Hematopoietic multipotent progenitor cell treated with erythropoietin and hydrocortisone succinate and interleukin-3 and kit ligand, for 15 days (in vitro differentiated cells): Measurements from ENCODE around the gene B4GALNT4.
"Not testable (repeated sequence)": the region's sequence is repeated elsewhere in the genome, so short reads cannot be mapped to it uniquely, and the experiment has no call there.

Experiments used
- DNase-seq: peaks from one replicate; pipeline ENCODE4 v3.0.0-alpha.2; 2015; ENCODE audit warnings: low spot score

The B4GALNT4 gene

DNA sequence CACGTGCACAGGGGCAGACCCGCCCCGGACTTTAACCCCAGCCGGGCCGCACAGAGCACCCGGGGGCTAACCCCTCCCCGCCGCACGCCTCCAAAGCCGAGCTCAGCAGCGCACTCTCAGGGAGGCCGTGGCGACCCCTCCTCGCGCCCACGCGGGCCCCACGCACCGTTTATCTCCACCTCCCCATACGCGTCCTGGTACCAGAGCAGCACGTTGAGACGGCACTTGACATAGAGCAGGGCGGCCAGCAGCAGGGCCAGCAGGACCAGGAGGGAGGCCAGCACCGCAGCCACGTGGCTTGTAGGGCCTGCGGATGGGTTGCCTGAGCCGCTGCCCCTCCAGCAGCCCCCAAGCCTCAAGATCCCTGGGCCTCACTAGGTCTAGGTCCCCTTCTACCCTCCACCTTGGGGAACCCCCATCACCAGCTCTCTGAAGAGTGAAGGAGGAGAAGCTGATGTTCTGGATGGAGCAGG, 38.4 kb downstream of the B4GALNT4 start:
- DNase-seq: no peak

- DNase-seq: no peak
Observed at GRCh38 chr11:408154-409007, 39.1 kb downstream of the B4GALNT4 start.

DNA sequence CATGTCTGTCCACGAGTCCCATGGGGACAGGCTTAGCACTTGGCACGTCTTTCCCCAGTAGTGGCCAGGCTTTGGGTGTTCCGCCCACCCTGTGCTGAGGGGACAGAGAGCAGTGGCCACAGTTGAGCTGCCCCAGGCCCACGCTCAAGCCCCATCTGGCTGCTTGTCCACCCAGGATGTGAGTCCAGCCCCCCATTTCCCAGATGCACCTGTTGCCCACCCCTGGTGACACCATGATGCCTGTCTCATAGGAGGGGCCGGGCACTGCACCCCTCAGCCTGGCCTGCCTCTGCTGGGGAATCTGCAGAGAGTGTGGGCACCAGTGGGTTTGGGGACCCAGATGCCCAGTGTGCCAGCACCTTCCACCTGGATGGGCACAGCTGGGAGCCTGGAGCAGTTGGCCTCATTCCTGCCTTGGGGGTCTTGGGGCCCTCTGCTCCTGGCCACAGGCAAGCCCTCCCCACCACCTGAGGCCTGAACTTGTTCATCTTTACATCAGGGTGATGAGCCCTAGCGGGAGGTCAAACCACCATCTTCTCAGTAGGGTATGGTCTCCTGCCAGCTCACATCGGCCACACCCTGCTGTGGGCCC, 39.8 kb downstream of the B4GALNT4 start:
- no peak for DNase-seq

GRCh38 chr11:409600-410483, 40.5 kb downstream of the B4GALNT4 start:
- DNase-seq: no peak

DNA sequence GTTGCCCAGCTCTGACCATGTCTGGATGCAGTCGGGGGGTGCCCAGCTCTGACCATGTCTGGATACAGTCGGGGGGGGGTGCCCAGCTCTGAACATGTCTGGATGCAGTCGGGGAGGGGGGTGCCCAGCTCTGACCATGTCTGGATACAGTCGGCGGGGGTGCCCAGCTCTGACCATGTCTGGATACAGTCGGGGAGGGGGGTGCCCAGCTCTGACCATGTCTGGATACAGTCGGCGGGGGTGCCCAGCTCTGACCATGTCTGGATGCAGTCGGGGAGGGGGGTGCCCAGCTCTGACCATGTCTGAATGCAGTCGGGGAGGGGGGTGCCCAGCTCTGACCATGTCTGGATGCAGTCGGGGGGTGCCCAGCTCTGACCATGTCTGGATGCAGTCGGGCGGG, 41.4 kb downstream of the B4GALNT4 start:
- DNase-seq: not testable (repeated sequence)

DNA sequence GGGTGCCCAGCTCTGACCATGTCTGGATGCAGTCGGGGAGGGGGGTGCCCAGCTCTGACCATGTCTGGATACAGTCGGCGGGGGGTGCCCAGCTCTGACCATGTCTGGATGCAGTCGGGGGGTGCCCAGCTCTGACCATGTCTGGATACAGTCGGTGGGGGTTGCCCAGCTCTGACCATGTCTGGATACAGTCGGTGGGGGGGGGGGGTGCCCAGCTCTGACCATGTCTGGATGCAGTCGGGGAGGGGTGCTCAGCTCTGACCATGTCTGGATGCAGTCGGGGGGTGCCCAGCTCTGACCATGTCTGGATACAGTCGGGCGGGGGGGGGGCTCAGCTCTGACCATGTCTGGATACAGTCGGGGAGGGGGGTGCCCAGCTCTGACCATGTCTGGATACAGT, 42.2 kb downstream of the B4GALNT4 start:
- not testable (repeated sequence) for DNase-seq

GRCh38 chr11:412641-413119, 43.4 kb downstream of the B4GALNT4 start:
- no peak for DNase-seq

DNA sequence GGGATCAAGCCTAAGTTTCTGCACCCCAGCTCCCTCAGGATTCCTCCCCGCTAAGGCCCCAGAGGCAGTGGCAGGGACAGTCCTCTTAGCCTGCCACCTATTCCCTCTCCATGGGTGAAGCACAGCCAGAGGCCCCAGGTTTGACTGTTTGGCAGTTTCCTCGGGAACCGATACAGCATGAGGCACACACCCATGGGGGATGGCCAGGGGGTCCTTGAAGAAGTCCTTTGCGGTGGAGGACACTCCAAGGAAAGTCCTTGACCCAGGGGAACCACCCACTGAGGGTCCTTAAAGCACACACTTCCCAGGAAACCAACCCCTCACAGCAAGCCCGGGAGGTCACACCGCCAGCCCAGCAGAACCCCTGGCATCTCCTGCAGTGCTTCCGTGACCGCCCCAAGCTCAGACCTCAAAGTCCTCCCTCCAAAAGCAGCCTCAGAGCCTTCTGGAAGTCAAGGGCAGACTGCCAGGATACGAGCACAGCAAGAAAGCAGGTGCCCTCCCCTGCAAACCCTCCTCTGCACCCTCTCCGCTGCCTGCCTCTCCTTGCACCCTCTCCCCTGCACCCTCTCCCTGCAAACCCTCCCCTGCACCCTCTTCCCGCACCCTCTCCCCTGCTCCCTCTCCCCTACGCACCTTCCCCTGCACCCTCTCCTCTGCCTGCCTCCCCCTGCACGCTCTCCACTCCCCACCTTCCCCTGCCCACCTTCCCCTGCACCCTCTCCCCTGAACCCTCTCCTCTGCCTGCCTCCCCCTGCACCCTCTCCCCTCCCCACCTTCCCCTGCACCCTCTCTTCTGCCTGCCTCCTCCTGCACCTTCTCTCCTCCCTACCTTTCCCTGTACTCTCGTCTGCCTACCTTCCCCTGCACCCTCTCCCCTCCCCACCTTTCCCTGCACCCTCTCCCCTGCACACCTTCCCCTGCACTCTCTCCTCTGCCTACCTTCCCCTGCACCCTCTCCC, 44.1 kb downstream of the B4GALNT4 start:
- no peak for DNase-seq

- DNase-seq: no peak
Observed at GRCh38 chr11:414318-414857, 45.1 kb downstream of the B4GALNT4 start.

GRCh38 chr11:415640-416041, 46.3 kb downstream of the B4GALNT4 start:
- no peak for DNase-seq

DNA sequence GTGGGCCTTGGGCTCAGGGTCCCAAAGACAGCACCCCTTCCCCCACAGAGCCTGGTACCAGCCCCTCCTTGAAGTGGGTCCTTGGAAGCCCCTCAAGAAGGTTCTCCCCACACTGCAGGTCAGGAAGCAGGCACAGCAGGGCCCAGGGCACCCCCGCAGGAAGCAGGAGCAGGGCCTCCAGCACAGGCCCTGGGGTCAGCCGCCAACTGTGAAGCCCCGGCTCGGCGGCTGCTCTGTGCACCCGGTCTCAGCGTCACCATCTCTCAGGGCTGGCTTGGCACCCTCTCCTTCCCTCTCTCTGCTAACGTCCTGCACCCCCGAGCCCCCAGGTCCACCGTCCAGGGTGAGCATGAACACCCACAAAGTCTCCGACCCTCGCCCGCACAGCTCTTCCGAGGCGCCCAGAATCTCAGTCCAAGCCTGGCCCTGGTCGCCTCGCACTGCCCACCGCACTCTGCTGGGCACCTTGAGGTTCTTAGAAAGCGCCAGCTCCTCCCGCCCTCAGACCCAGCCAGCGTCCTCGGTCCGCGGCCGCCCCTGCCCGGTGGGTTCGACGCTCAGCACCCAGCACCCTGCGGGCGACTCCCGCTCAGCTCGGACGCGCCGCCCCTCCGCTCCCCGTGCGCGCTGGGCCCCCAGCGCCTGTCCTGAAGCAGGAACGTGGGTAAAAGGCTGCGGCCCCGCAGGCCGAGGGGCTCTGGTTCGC, 46.9 kb downstream of the B4GALNT4 start:
- DNase-seq: no peak

DNA sequence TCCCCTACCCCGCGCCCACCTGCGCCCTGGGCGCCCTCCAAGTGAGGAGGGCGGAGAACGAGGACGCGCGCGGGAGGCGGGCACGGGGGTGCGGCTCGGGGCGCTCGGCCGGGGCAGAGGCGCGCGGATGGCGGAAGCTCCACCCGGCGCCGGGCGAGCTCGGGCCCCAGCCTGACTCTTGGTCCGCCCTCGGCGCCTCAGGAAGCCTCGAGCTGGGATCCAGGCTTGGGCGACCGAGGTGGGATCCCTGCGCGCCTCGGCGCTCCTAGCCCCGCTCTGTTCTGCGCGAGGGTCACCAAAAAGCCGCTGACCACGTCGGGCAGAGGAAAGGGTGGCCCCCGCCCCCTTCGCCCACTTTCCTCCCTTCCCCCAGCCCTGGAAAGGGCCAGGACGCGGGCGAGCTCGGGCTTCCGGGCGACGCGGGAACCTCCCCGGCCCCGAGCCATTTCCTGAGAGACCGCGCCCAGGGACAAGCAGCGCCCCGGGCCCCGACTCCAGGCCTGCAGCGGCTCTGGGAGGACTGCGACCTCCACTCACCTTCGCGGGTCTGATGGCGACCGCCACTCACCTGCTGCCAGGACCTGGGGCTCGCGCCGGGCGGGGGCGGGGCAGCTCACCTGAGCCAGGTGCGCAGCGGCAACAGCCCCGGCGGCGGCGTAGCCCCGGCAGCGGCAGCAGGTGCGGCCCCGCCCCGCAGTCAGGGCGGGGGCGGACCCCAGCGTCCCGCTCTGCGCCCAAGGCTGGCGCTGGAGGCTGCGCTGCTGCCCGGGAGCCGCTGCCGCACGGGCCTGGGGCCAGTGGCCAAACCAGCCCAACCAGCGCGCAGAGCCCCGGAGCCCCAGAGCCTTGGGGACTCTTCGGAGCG, 47.7 kb downstream of the B4GALNT4 start:
- DNase-seq: no peak

DNA sequence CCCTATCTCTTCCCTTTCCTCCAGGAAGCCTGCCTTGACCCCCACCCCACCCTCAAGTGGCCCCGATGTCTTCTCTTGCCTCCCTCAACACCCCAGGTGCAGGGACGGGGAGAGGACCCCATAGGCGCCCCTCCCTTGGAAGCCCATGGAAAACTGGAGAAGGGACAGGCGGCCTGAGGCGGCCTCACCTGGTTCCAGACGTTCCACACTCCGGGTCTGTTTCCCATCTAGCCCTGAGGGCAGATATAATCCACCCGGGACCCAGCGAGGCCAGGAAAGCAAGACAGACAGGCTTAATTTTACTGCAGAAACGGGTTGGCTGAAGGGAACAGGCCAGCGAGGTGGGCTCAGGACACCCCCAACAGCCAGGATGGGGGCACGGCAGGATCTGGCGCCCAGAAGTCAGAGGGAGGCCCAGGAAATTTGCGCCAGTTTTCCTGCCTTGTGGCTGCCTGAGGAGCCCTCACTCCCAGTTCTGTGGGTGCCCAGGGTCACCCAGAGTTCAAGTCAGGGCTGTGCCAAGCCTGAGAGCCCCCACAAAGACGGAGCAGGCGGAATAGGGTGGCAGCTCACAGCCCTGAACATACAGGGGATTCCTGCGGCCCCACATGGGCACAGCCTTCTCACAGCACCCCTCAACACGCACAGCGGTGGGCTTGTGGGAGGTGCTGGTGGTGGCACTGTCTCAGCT, 48.5 kb downstream of the B4GALNT4 start:
- no peak for DNase-seq

DNA sequence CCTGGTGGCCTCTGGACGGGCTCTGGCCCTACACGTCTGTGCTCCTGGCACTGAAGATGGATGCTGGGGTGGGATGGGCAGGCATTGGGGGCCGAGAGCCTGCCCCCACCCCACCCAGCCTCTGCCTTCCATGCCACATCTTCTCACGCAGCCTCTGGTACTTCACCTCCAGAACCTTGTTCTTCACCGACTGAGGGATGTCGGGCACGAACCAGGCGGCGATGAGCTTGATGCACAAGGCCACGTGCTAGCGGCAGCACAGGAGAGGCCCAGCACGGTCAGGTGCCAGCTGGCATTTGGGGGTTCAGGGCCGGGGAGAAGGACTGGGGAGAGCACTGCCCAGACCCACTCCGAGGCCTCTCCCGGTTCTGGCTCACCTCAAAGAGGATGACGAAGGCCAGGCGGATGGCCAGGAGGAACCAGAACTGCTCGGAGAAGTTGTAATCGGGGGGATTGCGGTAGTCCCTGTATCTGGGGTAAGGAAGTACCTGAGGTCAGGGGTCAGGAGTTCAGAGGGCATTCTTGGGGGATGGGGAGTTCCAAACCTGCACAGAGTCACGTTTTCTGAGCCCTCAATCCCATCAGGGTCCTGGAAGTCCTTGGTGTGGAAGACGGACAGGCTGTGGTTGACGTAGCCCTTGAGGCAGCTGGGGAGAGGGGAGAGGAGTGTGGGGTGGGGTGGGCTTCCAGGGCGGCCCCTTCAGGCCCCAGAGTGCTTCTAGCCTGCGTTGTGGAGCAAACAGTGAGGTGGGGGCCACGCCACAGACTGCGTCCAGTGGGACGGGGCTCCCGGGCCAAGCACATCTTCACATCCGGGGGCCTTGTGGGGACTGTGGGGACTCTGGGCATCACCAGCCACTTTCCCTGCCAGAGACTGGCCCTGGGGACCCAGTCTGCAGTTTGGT, 49.3 kb downstream of the B4GALNT4 start:
- no peak for DNase-seq

DNA sequence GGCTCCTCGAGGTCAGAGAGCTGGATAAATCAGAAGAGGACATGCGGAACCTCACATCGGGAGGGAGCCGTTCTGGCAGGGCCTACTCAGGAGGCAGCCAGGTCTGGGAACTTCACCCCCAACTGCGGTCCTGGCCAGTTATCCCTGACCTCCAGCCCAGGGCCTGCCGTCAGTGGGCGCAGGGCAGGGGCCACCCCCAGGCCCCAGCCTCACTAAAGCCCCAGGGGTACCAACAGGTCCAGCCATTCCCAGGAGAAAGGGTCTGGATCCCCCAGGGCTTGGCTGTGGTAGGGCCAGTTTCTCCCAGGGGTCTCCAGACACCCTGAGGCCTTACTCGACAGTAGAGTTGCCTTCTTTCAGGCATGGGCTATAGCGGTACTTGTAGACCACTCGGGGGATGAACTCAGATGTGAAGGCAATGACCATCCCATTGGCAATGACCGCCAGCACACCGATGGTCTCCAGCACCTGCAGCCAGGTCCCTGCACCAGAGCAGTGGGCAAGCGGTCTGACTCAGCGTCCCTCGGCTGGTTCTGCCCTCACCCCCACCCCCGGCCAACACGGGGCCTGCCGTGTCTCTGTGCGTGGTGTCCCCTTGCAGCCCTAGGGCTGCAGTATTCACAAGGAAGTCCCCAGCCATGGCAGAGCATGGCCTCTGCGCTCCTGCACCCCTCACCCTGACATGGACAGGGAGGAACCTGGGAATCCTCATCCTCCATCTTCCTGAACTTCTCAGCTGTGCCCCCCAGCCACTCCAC, 50.1 kb downstream of the B4GALNT4 start:
- no peak for DNase-seq

DNA sequence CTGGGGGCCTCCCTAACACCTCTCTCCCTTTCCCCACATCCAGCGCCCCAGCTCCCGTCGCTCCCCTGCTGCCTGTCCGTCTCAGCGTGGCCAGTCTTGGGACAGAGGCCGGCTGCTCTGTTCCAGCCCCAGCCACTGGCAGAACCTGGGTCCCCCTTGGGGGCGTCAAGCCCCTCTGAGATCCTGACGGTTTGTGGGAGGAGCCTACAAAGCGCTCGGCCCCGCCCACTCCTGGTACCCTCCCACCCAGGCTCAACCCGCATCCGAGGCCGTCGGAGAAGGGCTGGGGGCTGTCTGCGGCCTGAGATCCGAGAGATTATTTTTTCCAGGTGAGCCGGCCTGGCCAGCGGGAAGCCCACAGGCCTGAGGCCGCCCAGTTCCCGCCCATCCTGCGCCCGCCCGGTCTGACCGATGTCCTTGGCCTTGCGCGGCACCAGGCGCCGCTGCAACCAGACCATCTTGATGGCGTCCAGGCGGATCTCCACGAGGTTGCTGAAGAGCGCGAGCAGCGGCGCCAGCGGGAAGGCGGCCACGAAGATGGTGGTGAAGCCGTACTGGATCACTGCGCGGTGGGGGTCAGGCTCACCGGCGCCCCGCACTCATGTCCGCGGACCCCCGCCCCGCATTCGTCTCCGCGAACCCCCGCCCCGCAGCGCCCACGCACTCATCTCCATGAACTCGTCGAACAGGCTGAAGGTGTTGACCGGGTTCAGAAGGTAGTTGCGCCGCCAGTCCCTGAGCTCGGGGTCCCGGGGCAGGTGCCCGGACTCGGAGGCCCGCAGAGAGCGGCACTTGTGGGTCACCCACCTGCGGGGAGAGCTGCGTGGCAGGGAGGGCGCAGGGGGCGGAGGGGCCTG, 51.0 kb downstream of the B4GALNT4 start:
- DNase-seq: no peak
